Stomach smooth muscle (tissue), 2 donors: ENCODE results near the gene AKR1B15.
"Not testable (repeated sequence)": the region's sequence is repeated elsewhere in the genome, so short reads cannot be mapped to it uniquely, and the experiment has no call there.

ENCODE experiments used
- H3K27ac ChIP-seq: one replicate; pipeline ENCODE4 v1.7.0; 2013; ENCODE audit warnings: mild to moderate bottlenecking, low read length, inconsistent platforms
- H3K27me3 ChIP-seq, 2 donors: one replicate each; pipeline ENCODE4 v1.7.0; 2013; ENCODE audit warnings: low read length in 2 of 2; ENCODE audit not compliant: insufficient read depth in 2 of 2, control insufficient read depth in 1 of 2
- H3K36me3 ChIP-seq, 2 donors: one replicate each; pipeline ENCODE4 v1.7.0; 2013; ENCODE audit warnings: low read length in 2 of 2; ENCODE audit not compliant: control insufficient read depth in 2 of 2, insufficient read depth in 2 of 2
- H3K4me1 ChIP-seq: one replicate; pipeline ENCODE4 v1.7.0; 2013; ENCODE audit warnings: low read length; ENCODE audit not compliant: control insufficient read depth, insufficient read depth
- H3K4me3 ChIP-seq, 2 donors: one replicate each; pipeline ENCODE4 v1.7.0; 2013; ENCODE audit warnings: low read length in 2 of 2
- H3K9ac ChIP-seq, 2 donors: one replicate each; pipeline ENCODE4 v1.7.0; 2013; ENCODE audit warnings: low read length in 2 of 2, mild to moderate bottlenecking in 1 of 2
- H3K9me3 ChIP-seq, 2 donors: one replicate each; pipeline ENCODE4 v1.7.0; 2013; ENCODE audit warnings: low read length in 2 of 2; ENCODE audit not compliant: control insufficient read depth in 2 of 2
- donor health status: healthy.
- donor health status: Pancreatic carcinoma.

Gene AKR1B15

DNA sequence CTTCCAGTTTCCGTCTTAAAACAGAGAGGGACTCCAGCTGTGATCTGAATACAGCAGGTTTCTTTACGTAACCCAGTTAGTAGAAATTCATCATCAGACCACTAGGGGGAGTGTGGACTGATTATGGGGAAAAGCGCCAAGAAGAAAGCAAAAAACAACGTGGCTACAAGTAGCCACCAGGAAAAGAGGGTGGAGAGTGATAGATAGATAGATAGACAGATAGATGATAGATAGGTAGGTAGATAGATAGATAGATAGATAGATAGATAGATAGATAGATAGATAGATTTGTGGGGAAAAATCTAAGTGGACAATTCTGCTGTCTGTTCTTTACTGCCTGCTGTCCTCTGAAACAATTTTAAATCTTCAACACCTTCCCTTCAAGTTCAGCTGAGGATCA, 34.2 kb upstream of the AKR1B15 start:
- Histone ChIP-seq H3K36me3 (no peaks in the 10 kb centered on the region), H3K27ac (no peak overlapping the region), H3K9ac (no peak overlapping the region)

DNA sequence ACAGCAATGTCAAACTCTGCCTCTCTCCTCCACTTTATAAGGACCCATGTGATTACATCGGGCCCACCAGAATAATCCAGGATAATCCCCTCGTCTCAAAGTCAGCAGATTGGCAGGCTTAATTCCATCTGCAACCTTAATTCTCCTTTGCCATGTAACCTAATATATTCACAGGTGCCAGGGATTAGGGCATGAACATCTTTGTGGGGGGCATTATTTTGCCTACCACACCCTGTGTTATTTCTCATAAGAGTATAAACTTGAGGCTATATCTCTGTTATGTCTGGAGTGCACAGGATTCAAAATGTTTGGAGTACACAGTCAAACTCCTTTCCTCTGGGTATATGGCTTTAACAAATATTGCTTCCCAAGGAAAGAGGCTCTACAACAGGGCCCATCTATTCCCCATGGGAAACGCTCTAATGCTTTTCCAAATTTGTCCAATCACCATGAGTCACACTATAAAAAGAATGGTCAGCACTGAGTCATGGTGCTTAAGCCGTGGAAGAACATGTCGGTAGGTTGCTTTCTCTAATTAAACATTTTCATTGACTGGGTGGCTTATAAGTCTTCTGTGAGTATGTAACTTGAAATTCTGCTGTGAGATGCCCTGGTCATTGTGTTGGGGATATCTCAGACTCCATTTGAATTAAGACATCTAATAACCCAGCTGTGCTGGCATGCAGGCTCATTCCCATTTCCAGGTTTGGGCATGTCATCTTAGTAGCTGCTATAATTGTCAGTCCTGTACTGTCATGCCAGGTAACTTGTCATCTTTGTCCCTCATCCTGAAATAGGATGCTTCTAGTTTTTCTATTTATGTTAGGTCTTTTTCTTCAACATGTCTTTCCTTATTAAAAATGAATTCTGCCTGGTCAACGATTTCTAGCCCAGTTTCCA, 33.1 kb upstream of the AKR1B15 start:
- Histone ChIP-seq H3K9me3 (no peaks in the 10 kb centered on the region), H3K4me1 (peaks cover 5% of the 10 kb centered on the region), H3K27ac (no peak overlapping the region), H3K36me3 (no peaks in the 10 kb centered on the region), H3K9ac (no peak overlapping the region), H3K27me3 (no peaks in the 10 kb centered on the region), H3K4me3 (no peak overlapping the region)

More for the DNA sequence above, 34.2 kb upstream of the AKR1B15 start:
- H3K4me3 ChIP-seq, result no peak overlapping the region
- no peaks in the 10 kb centered on the region for H3K9me3 ChIP-seq
- H3K27me3 ChIP-seq, result no peaks in the 10 kb centered on the region
- peaks cover 5% of the 10 kb centered on the region for H3K4me1 ChIP-seq

DNA sequence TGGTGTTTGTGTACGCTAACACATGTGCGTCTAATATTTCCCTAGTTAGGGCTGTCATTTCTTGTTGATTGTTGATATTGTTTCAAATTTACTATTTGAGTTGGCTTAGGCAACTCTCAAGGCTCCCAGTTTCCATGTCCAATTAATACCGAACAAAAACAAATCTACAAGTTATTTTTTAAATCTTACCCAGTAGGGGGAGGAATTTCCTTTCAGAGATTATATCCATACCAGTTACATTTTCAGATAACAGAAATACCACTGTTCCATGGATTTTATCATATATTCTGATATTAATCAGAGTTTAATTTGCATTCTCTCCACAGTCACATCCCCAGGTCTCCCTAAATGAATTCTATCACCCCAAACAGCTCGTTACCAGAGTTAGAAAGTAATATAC, 28.8 kb upstream of the AKR1B15 start:
- Histone ChIP-seq H3K27me3 (no peaks in the 10 kb centered on the region), H3K9ac (no peak overlapping the region), H3K4me3 (no peak overlapping the region), H3K27ac (no peak overlapping the region), H3K4me1 (no peaks in the 10 kb centered on the region), H3K36me3 (no peaks in the 10 kb centered on the region), H3K9me3 (no peaks in the 10 kb centered on the region)

DNA sequence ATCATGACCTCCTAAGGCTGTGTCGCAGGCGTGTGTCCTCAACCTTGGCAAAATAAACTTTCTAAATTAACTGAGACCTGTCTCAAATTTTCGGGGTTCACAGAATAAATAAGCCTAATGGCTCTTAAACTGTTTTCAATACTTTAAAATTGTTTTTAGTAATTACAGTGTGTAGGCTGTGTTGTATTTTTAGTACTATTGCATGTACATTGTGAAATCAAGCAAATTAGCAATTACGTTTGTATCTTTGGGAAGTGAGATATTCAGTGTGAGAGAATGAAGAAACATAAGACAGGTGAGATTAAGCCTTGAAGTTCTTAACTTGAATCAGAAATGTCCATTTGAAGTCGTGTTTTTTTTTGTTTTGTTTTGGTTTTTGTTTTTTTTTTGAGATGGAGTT, 26.3 kb upstream of the AKR1B15 start:
- no peak overlapping the region for H3K9ac ChIP-seq

DNA sequence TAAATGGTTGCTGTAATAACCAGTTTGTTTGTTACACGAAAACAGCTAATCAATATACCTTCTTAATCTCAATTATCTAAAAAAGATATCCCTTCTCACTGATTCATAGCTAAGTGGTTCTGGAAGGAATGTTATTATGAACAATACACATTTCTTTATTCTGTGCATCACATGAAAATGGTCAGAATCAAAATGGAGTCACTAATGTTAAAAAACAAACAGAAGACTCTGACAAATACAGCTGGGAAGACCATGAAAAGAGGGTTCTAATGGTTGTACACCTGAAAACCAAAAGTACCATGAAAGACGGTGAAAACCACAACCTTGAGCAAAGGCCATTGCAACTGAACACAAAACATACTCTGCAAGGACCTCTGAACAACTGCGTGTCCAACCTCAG, 23.5 kb upstream of the AKR1B15 start:
- H3K9me3 ChIP-seq, H3K27ac ChIP-seq, H3K9ac ChIP-seq, H3K36me3 ChIP-seq, H3K4me1 ChIP-seq, H3K27me3 ChIP-seq, H3K4me3 ChIP-seq: not testable (repeated sequence)

More for the DNA sequence above, 26.3 kb upstream of the AKR1B15 start:
- H3K9me3 ChIP-seq, result no peaks in the 10 kb centered on the region
- no peak overlapping the region for H3K4me3 ChIP-seq
- no peaks in the 10 kb centered on the region for H3K4me1 ChIP-seq
- no peak overlapping the region for H3K27ac ChIP-seq
- peaks cover 0 to 2% of the 10 kb centered on the region in 2 donors for H3K27me3 ChIP-seq
- H3K36me3 ChIP-seq, result no peaks in the 10 kb centered on the region

DNA sequence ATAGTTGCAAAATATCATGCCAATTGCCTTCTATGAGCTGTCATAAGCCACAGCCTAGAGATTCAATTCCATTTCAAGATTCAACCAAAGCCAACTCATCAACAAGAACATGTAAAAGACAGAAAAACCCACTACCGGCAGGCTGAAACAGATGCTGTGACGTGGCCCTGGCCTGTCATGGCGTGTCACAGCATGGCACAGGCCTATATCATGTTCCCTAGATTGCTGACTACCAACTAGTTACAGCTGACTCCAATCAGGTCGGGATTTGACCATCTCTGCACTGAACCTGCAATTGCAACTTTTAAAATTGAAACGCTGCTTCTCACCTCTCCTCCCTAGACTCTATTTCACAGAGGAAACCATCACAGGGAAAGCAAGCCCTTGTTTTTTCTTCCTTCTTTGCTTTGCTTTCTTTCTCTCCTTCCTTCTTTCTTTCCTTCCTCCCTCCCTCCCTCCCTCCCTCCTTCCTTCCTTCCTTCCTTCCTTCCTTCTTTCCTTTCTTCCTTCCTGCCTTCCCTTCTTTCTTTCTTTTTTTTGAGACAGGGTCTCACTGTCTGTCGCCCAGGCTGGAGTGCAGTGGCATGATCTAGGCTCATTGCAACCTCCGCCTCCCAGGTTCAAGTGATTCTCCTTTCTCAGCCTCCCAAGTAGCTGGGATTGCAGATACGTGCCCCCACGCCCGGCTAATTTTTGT, 22.2 kb upstream of the AKR1B15 start:
- H3K4me3 ChIP-seq, H3K9ac ChIP-seq, H3K27me3 ChIP-seq, H3K36me3 ChIP-seq, H3K9me3 ChIP-seq, H3K27ac ChIP-seq, H3K4me1 ChIP-seq: not testable (repeated sequence)

DNA sequence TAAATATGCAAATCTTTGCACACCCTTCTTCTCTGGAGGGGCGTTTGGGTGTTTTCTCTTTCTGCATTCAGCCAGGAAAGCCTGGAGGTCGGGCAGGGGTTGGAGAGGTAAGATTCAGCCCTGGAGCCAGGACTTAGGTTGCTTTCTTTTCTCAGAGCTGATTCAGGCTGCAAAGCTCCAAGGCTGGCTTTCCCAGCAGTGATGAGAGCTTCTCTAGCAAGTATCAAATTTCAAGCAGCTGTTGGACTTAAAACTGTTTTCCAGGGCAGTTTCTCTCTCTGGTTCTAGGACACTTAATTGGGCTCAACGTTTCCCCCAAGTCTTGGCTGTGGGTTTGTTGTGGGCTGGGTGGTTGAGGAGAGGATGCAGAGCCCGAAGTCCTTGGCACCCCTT, 20.9 kb upstream of the AKR1B15 start:
- H3K9ac ChIP-seq, result no peak overlapping the region
- H3K27me3 ChIP-seq, result peaks cover 0 to 4% of the 10 kb centered on the region in 2 donors
- no peak overlapping the region for H3K27ac ChIP-seq

DNA sequence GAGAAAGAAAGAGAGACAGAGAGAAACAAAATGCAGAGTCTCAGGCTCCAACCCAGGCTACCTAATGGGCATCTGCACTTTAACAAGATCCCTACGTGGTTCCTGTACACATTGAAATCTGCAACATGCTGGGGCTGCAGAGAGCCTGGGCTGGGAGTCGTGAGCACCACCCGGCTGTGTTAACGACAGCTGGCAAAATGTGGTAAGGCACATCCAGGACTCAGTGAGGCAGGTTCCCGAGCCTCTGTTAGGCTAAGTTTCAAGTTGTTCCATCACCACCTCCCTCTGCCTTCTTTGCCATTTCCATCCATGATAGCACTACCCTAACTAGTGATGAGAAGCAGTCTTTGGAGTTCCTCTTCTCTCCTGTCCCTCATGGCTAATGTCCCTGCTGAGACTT, 20.2 kb upstream of the AKR1B15 start:
- Histone ChIP-seq H3K27ac (no peak overlapping the region), H3K36me3 (no peaks in the 10 kb centered on the region), H3K4me3 (no peak overlapping the region), H3K9ac (no peak overlapping the region), H3K27me3 (peaks cover 0 to 4% of the 10 kb centered on the region in 2 donors), H3K9me3 (no peaks in the 10 kb centered on the region), H3K4me1 (no peaks in the 10 kb centered on the region)

More for the DNA sequence above, 20.9 kb upstream of the AKR1B15 start:
- Histone ChIP-seq H3K9me3 (no peaks in the 10 kb centered on the region), H3K4me3 (no peak overlapping the region), H3K4me1 (no peaks in the 10 kb centered on the region), H3K36me3 (no peaks in the 10 kb centered on the region)

DNA sequence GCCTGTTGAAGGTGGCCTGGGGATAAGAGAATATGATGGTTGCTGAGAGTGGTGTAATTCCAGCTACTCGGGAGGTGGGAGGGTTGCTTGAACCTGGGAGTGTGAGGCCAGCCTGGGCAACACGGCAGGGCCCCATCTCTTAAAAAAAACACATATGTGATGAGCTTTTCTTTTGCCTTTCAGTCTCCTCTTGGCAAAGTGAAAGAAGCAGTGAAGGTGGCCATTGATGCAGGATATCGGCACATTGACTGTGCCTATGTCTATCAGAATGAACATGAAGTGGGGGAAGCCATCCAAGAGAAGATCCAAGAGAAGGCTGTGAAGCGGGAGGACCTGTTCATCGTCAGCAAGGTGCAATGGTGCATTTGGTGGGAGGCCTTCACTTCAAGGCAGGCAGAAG, 18.4 kb upstream of the AKR1B15 start:
- no peak overlapping the region for H3K4me3 ChIP-seq
- no peaks in the 10 kb centered on the region for H3K9me3 ChIP-seq
- no peak overlapping the region for H3K9ac ChIP-seq
- no peak overlapping the region for H3K27ac ChIP-seq
- H3K36me3 ChIP-seq, result no peaks in the 10 kb centered on the region
- H3K4me1 ChIP-seq, result no peaks in the 10 kb centered on the region
- H3K27me3 ChIP-seq, result peaks cover 0 to 4% of the 10 kb centered on the region in 2 donors

DNA sequence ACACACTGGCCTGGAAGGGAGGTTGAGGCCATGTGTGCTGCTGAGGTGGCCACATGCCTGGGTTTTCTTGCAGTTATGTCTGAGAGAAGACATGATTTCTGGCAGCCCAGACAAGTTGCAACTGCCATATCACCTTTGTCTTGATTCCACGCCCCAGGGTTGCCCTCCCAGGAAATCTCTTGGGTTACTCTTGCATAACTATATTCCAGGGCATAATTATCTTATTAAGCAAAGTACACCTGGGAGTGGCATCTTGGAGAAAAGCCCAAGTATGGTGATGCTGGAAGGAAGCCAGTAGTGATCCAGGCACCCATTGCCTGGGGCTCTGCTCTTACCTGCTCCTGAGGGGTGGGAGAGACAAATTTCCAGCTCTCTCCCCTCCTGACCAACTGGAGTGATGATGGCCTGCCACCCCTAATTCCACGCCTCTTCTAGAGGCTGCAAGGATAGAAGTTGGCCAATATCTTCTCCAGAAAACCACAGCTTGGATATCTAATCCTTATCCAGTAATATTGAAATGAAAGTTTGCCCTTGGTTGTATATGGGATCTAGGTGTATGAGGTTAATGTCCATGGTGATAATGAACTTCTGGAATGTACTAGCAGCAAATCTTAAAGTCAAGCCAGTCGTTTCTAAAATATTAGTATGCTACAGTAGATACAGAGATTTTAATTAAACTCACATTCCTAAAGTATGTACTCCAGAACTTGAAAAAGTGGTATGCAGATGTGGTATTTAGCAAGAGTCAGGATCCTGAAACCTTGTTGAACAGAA, 16.5 kb upstream of the AKR1B15 start:
- peaks cover 0 to 2% of the 10 kb centered on the region in 2 donors for H3K27me3 ChIP-seq
- H3K9ac ChIP-seq, result no peak overlapping the region
- no peaks in the 10 kb centered on the region for H3K4me1 ChIP-seq
- no peaks in the 10 kb centered on the region for H3K9me3 ChIP-seq
- H3K36me3 ChIP-seq, result no peaks in the 10 kb centered on the region
- H3K4me3 ChIP-seq, result no peak overlapping the region
- no peak overlapping the region for H3K27ac ChIP-seq
